Activated naive CD8-positive, alpha-beta T cell treated with anti-CD3 and anti-CD28 coated beads for 36 hours (primary cell): ENCODE data around the gene ARFGAP3. TPM values are rescaled to one million over a fixed set of nuclear protein-coding genes. Genes with fewer than 3 reads are reported as not detected.

Experiments
- DNase-seq: peaks from one replicate; pipeline ENCODE4 v3.0.0; 2021
- H3K27ac Mint-ChIP-seq: one replicate; pipeline ENCODE4 v1.8.0; 2022; ENCODE audit warnings: mild to moderate bottlenecking, moderate library complexity, mixed read lengths
- H3K27me3 Mint-ChIP-seq: one replicate; pipeline ENCODE4 v1.8.0; 2022; ENCODE audit warnings: mild to moderate bottlenecking, mixed read lengths
- H3K36me3 Mint-ChIP-seq: one replicate; pipeline ENCODE4 v1.8.0; 2021; ENCODE audit warnings: mild to moderate bottlenecking, mixed read lengths
- H3K4me1 Mint-ChIP-seq: one replicate; pipeline ENCODE4 v1.8.0; 2021; ENCODE audit warnings: mixed read lengths
- H3K4me3 Mint-ChIP-seq: one replicate; pipeline ENCODE4 v1.8.0; 2022; ENCODE audit warnings: mild to moderate bottlenecking, moderate library complexity, mixed read lengths
- H3K9me3 Mint-ChIP-seq: one replicate; pipeline ENCODE4 v1.8.0; 2022; ENCODE audit warnings: mixed read lengths
- total RNA-seq, 2 experiments: library from RNA; stranded (reverse); gene quantifications; one replicate each; pipeline ENCODE4 v1.2.3, GENCODE V29; 2021

The ARFGAP3 gene
- total RNA-seq, 2 experiments from 2014 or later: 27.2 to 29.1 TPM

DNA sequence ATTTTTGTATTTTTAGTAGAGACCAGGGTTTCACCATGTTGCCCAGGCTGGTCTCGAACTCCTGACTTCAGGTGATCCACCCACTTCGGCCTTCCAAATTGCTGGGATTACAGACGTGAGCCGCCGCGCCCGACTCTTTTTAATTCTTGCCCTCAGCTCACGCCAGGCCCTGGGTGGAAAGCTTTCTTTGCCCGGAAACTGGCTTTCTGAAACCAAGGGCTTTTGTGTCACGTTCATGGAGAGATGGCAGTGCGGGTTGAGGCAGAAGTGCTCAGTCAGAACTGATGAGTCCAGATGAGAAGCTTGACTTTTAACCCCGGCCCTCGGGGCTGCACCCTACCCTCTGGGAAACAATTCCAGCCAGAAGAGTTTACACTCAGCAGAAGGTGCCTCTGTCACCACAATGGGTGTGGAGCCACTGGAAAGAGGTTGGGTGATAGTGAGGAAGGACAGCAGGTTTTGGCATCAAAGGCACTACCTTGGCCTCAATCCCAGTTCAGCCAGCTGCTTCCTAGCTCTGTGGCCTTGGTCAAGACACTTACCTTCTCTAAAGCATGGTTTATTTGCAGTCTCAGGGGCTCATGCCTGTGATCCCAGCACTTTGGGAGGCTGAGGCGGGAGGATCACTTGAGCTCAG lies 890 bp upstream of the ARFGAP3 start:
- Mint-ChIP-seq H3K27me3 (no peaks in the 10 kb centered on the region), H3K4me3 (peak overlapping the region; percentile 32), H3K4me1 (peaks cover 9% of the 10 kb centered on the region), H3K9me3 (peaks cover 7% of the 10 kb centered on the region), H3K36me3 (peaks cover 12% of the 10 kb centered on the region), H3K27ac (no peak overlapping the region)
- DNase-seq: no peak

DNA sequence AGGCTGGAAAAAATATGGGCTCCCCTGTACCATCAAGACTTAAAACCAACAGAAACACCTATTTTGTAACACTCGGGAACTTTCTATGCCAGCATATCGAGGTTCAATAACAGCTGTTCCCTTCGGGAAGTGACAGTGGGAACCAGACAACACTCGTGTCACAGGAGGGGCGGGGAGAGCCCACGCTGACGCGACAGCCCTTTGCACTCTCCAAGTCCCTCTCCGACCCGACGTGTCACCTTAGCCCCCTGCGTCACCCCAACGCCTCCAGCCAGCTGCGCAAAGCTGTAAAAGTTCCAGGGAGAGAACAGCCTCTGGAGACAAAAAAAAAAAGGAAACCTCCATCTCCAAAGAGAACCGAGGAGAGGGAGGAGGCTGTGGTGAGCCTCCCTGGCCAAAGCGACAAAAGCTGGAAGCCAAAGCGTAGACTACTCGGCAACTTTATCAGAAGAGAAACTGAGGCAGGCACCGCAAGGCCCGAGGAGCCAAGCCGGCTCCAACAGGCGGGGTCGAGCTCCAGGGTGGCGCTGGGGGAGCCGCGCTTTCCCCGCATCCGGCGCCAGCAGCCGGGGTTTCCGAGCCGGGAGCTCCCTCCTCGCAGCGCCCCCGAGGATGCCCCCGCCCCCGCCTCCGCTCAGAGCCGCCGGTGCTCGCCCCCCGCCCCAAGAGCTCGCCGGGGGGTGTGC lies 751 bp downstream of the ARFGAP3 start:
- peak overlapping the region; percentile 86 for H3K4me3 Mint-ChIP-seq
- H3K4me1 Mint-ChIP-seq: peaks cover 4% of the 10 kb centered on the region
- DNase-seq: peak; percentile 77
- H3K9me3 Mint-ChIP-seq: peaks cover 2% of the 10 kb centered on the region
- H3K36me3 Mint-ChIP-seq: peaks cover 4% of the 10 kb centered on the region
- no peaks in the 10 kb centered on the region for H3K27me3 Mint-ChIP-seq
- peak overlapping the region; percentile 90 for H3K27ac Mint-ChIP-seq

GRCh38 chr22:42855721-42856120 lies 1.4 kb downstream of the ARFGAP3 start:
- no peak for DNase-seq
- peaks cover 2% of the 10 kb centered on the region for H3K9me3 Mint-ChIP-seq
- peaks cover 3% of the 10 kb centered on the region for H3K36me3 Mint-ChIP-seq
- peaks cover 4% of the 10 kb centered on the region for H3K4me1 Mint-ChIP-seq
- H3K27me3 Mint-ChIP-seq: no peaks in the 10 kb centered on the region
- peak overlapping the region; percentile 86 for H3K4me3 Mint-ChIP-seq
- no peak overlapping the region for H3K27ac Mint-ChIP-seq

GRCh38 chr22:42855211-42855610 lies 1.9 kb downstream of the ARFGAP3 start:
- Mint-ChIP-seq H3K36me3 (peaks cover 3% of the 10 kb centered on the region), H3K27me3 (no peaks in the 10 kb centered on the region), H3K27ac (no peak overlapping the region)

GRCh38 chr22:42848941-42849550 lies 8.0 kb downstream of the ARFGAP3 start:
- H3K9me3 Mint-ChIP-seq: no peaks in the 10 kb centered on the region
- H3K4me1 Mint-ChIP-seq: peaks cover 6% of the 10 kb centered on the region
- H3K36me3 Mint-ChIP-seq: peaks cover 9% of the 10 kb centered on the region
- no peaks in the 10 kb centered on the region for H3K27me3 Mint-ChIP-seq
- H3K27ac Mint-ChIP-seq: no peak overlapping the region
- no peak for DNase-seq
- no peak overlapping the region for H3K4me3 Mint-ChIP-seq

More at GRCh38 chr22:42855211-42855610, 1.9 kb downstream of the ARFGAP3 start:
- DNase-seq: no peak
- peaks cover 3% of the 10 kb centered on the region for H3K4me1 Mint-ChIP-seq
- peak overlapping the region; percentile 40 for H3K4me3 Mint-ChIP-seq
- H3K9me3 Mint-ChIP-seq: peaks cover 2% of the 10 kb centered on the region

DNA sequence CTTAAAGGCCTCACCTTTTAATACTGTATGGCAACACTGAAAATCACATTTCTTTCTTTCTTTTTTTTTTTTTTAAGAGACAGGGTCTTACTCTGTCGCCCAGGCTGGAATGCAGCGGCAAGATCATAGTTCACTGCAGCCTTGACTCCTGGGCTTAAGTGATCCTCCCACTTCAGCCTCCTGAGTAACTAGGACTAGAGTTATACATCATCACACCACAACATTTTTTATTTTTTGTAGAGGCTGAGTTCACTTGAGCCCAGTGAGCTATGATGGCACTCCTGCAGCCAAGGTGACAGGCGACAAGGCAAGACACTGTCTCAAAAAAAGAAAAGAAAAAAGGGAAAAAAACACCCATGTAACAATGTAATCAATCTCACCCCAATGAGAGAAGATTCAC lies 10.0 kb downstream of the ARFGAP3 start:
- H3K27me3 Mint-ChIP-seq: no peaks in the 10 kb centered on the region
- H3K4me3 Mint-ChIP-seq: no peak overlapping the region
- no peak for DNase-seq
- H3K4me1 Mint-ChIP-seq: peaks cover 9% of the 10 kb centered on the region
- no peaks in the 10 kb centered on the region for H3K9me3 Mint-ChIP-seq
- H3K27ac Mint-ChIP-seq: no peak overlapping the region
- H3K36me3 Mint-ChIP-seq: peaks cover 11% of the 10 kb centered on the region

- peaks cover 11% of the 10 kb centered on the region for H3K4me1 Mint-ChIP-seq
- no peak overlapping the region for H3K4me3 Mint-ChIP-seq
- no peaks in the 10 kb centered on the region for H3K27me3 Mint-ChIP-seq
- no peaks in the 10 kb centered on the region for H3K9me3 Mint-ChIP-seq
- DNase-seq: no peak
- H3K36me3 Mint-ChIP-seq: peaks cover 23% of the 10 kb centered on the region
- no peak overlapping the region for H3K27ac Mint-ChIP-seq
Observed at GRCh38 chr22:42844756-42845155, 12.3 kb downstream of the ARFGAP3 start.

DNA sequence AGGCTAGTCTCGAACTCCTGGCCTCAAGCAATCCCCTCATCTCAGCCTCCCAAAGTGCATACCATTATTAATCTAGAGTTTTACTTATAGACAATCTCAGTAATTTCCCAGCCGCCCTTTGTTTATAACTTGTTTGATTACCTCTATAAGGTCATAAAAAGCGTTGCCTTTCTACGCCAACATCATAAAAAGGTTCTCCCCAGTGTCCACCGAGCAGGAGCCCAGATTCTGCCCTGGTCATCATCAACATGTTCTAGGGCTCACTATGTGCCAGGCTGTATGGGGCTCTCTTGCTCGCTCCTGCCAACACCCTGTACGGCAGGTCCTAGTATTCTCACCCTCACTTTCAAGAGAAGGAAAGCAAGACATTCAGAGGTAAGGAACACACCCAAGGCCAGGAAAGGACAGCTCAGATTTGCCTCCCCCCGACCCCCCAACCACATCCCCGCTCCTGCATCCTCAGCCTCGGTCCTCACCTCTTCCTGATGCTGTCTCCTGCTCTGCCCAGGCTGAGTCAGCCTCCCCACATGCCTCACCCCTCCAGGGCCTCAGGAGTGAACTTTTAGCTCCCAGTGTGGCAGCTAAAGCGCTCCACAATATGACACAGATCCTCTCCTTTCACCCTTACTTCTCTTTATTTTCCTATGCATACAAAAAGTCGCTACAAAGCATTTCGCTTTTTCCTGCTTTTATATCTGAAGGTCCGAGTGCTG lies 14.3 kb downstream of the ARFGAP3 start:
- Mint-ChIP-seq H3K4me3 (no peak overlapping the region), H3K9me3 (no peaks in the 10 kb centered on the region), H3K36me3 (peaks cover 21% of the 10 kb centered on the region), H3K4me1 (peaks cover 11% of the 10 kb centered on the region), H3K27me3 (no peaks in the 10 kb centered on the region), H3K27ac (no peak overlapping the region)
- no peak for DNase-seq

DNA sequence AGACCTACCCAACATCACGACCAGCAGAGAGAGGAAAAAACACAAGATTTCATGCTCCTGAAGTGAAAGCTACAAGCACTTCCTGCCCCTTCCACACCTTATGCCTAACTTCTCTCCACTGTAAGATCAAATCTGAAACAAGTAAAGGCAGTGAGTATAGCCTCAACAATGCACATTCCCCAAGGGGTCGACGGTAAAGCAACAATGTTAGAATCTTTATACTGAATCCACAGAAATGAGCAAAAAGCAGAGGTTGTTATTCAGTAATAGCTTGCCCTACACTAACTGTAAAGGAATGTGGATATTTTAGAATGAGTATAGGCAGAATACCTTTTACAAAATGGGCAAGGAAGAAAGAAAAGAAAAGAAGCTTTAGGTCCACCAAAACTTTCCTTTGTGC lies 15.6 kb downstream of the ARFGAP3 start:
- H3K27me3 Mint-ChIP-seq: no peaks in the 10 kb centered on the region
- peak overlapping the region; percentile 17 for H3K27ac Mint-ChIP-seq
- H3K4me3 Mint-ChIP-seq: no peak overlapping the region
- H3K36me3 Mint-ChIP-seq: peaks cover 21% of the 10 kb centered on the region
- no peak for DNase-seq
- H3K4me1 Mint-ChIP-seq: peaks cover 11% of the 10 kb centered on the region
- no peaks in the 10 kb centered on the region for H3K9me3 Mint-ChIP-seq

GRCh38 chr22:42837556-42837955 lies 19.5 kb downstream of the ARFGAP3 start:
- H3K36me3 Mint-ChIP-seq: peaks cover 20% of the 10 kb centered on the region
- no peaks in the 10 kb centered on the region for H3K27me3 Mint-ChIP-seq
- H3K27ac Mint-ChIP-seq: no peak overlapping the region
- H3K4me3 Mint-ChIP-seq: no peak overlapping the region
- DNase-seq: no peak
- peaks cover 4% of the 10 kb centered on the region for H3K4me1 Mint-ChIP-seq
- H3K9me3 Mint-ChIP-seq: no peaks in the 10 kb centered on the region

DNA sequence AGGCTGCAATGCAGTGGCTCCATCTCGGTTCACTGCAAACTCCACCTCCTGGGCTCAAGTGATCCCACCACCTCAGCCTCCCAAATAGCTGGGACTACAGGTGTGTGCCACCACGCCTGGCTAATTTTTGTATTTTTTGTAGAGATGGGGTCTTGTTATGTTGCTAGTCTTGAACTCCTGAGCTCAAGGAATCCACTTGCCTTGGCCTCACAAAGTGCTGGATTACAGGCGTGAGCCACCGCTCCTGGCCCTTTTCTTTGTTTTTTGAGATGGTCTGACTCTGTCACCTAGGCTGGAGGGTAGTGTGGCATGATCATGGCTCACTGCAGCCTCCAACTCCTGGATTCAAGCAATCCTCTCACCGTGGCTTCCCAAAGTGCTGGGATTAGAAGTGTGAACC lies 21.0 kb downstream of the ARFGAP3 start:
- H3K4me1 Mint-ChIP-seq: peaks cover 1% of the 10 kb centered on the region
- no peak overlapping the region for H3K27ac Mint-ChIP-seq
- DNase-seq: no peak
- no peaks in the 10 kb centered on the region for H3K27me3 Mint-ChIP-seq
- H3K36me3 Mint-ChIP-seq: peaks cover 22% of the 10 kb centered on the region
- no peak overlapping the region for H3K4me3 Mint-ChIP-seq
- no peaks in the 10 kb centered on the region for H3K9me3 Mint-ChIP-seq

DNA sequence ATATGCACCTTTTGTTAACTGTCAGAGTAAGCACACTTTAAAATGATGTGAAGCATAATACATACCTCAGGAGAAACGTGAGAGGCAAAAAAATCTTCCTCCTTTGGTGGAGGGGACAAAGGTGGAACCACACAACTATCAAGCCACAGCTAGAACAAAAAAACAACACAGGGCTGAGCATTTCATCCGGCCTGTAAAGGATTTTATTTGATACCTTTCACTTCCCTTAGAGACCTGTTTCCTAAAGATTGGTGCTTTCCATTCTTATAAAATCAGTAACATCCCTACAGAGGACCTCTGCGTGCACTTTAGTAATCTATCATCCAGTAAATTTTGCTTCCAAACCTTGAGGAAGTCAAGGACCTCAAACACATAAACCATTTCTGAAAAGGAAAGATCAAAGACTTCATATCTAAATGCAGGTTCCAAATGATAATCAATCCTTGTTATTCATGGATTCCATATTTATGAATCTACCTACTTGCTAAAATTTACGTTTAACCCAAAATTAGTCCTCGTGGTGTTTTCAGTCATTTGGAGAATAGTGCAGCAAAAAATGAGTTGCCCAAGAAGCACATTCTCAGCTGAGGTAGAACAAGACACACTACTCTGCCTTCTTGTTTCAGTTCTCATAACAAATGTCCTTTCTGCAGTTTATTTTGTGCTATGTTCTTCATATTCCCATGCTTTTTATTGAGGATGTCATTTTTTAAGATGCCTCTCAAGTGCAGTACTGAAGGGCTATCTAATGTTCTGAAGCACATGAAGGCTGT lies 22.7 kb downstream of the ARFGAP3 start:
- Mint-ChIP-seq H3K4me1 (peaks cover under 1% of the 10 kb centered on the region), H3K27me3 (no peaks in the 10 kb centered on the region), H3K4me3 (no peak overlapping the region), H3K36me3 (peaks cover 15% of the 10 kb centered on the region), H3K27ac (no peak overlapping the region), H3K9me3 (no peaks in the 10 kb centered on the region)
- no peak for DNase-seq

DNA sequence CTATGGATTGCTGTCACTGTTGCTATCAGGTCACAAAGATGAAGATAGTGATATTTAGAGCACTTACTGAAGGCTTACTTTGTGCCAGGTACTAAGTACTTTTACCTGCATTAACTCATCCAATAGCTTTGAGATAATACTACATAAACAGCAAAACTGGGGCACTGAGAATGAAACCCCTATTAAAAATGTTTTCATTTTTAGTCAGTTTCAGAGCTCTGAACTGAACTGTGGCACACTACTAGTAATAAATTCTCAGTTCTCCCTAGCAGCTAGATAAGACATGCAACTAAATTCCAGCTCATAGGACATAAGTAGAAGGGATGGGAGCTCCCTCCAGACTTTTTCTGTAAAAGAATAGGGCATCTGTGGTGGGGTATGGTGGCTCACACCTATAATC lies 24.0 kb downstream of the ARFGAP3 start:
- DNase-seq: no peak
- H3K27me3 Mint-ChIP-seq: no peaks in the 10 kb centered on the region
- peaks cover 5% of the 10 kb centered on the region for H3K4me1 Mint-ChIP-seq
- no peaks in the 10 kb centered on the region for H3K9me3 Mint-ChIP-seq
- no peak overlapping the region for H3K4me3 Mint-ChIP-seq
- H3K27ac Mint-ChIP-seq: no peak overlapping the region
- peaks cover 18% of the 10 kb centered on the region for H3K36me3 Mint-ChIP-seq

- Mint-ChIP-seq H3K36me3 (peaks cover 18% of the 10 kb centered on the region), H3K4me3 (no peak overlapping the region), H3K27ac (no peak overlapping the region), H3K27me3 (no peaks in the 10 kb centered on the region), H3K4me1 (peaks cover 5% of the 10 kb centered on the region), H3K9me3 (no peaks in the 10 kb centered on the region)
- DNase-seq: no peak
Observed at GRCh38 chr22:42831712-42832111, 25.4 kb downstream of the ARFGAP3 start.
